Measurements from ENCODE around the gene TMEM151A.

The TMEM151A gene

GRCh38 chr11:66283461-66284105 lies 8.1 kb upstream of the TMEM151A start:
- no peak for DNase-seq

GRCh38 chr11:66284526-66285078 lies 7.1 kb upstream of the TMEM151A start:
- DNase-seq, result no peak

- DNase-seq, result no peak
Observed at GRCh38 chr11:66285250-66285947, 6.3 kb upstream of the TMEM151A start.

GRCh38 chr11:66286699-66287098 lies 5.0 kb upstream of the TMEM151A start:
- DNase-seq, result no peak

GRCh38 chr11:66287211-66287888 lies 4.3 kb upstream of the TMEM151A start:
- peak; percentile 20 to 31 for DNase-seq

- DNase-seq, result no peak
Observed at GRCh38 chr11:66287889-66288670, 3.6 kb upstream of the TMEM151A start.

- DNase-seq, result peak; percentile 97 to 99
Observed at GRCh38 chr11:66288671-66289547, 2.8 kb upstream of the TMEM151A start, which contains the start of gene YIF1A. Gene YIF1A, minus strand, starts transcription at chr11:66289143. Its CDS starts 158 bp downstream, at chr11:66288985.

GRCh38 chr11:66289548-66290329 lies 2.0 kb upstream of the TMEM151A start:
- DNase-seq, result peak; percentile 65 to 79

GRCh38 chr11:66290330-66290621 lies 1.4 kb upstream of the TMEM151A start:
- no peak for DNase-seq

GRCh38 chr11:66291303-66291705 lies 390 bp upstream of the TMEM151A start:
- no peak for DNase-seq

GRCh38 chr11:66292543-66293332 lies 1.0 kb downstream of the TMEM151A start:
- no peak for DNase-seq

GRCh38 chr11:66293352-66293751 lies 1.7 kb downstream of the TMEM151A start:
- no peak for DNase-seq

- DNase-seq, result no peak
Observed at GRCh38 chr11:66293777-66294625, 2.3 kb downstream of the TMEM151A start.

- no peak for DNase-seq
Observed at GRCh38 chr11:66294626-66295620, 3.2 kb downstream of the TMEM151A start.

- DNase-seq, result no peak
Observed at GRCh38 chr11:66297610-66298009, 5.9 kb downstream of the TMEM151A start.

GRCh38 chr11:66299186-66299585 lies 7.5 kb downstream of the TMEM151A start:
- peak; percentile 32 to 70 for DNase-seq

- DNase-seq, result no peak
Observed at GRCh38 chr11:66302656-66303055, 11.0 kb downstream of the TMEM151A start.

GRCh38 chr11:66309475-66309874 lies 17.8 kb downstream of the TMEM151A start:
- peak in 1 of 2 donors; percentile 51 for DNase-seq
